Fibroblast of lung (primary cell): Measurements from ENCODE around the gene DIPK1B. TPM values are rescaled to one million over a fixed set of nuclear protein-coding genes. Genes with fewer than 3 reads are reported as not detected.

Source experiments
- DNase-seq, 2 donors: peaks; one replicate each; pipeline versions ENCODE4 v3.0.0 to v3.0.0-alpha.2; 2010; ENCODE audit warnings: low read depth in 2 of 2
- H2AFZ ChIP-seq: 2 replicates; pipeline ENCODE4 v1.5.1; 2012; ENCODE audit warnings: low read length, control low read depth, inconsistent platforms
- H3K27ac ChIP-seq: 2 replicates; pipeline ENCODE4 v1.5.1; 2011; ENCODE audit warnings: low read length, control low read depth; ENCODE audit not compliant: insufficient read depth
- H3K27me3 ChIP-seq: 2 replicates; pipeline ENCODE4 v1.5.1; 2011; ENCODE audit warnings: mild to moderate bottlenecking, low read length; ENCODE audit not compliant: control insufficient read depth, insufficient read depth
- H3K36me3 ChIP-seq: 2 replicates; pipeline ENCODE4 v1.5.1; 2011; ENCODE audit warnings: low read length; ENCODE audit not compliant: control insufficient read depth, insufficient read depth
- H3K4me1 ChIP-seq: 2 replicates; pipeline ENCODE4 v1.5.1; 2011; ENCODE audit warnings: low read length; ENCODE audit not compliant: control insufficient read depth, insufficient read depth; ENCODE audit errors: extremely low read depth
- H3K4me2 ChIP-seq: 2 replicates; pipeline ENCODE4 v1.5.1; 2011; ENCODE audit warnings: low read length, control low read depth; ENCODE audit not compliant: insufficient read depth; ENCODE audit errors: extremely low read depth
- H3K4me3 ChIP-seq, 4 experiments: fragments of 200-600 bp in 1 of 4; sonication (generic) in 1 of 4; replicated peaks in 1 of 4; 2 replicates each; pipeline ENCODE4 v1.5.1; 2011 to 2016; ENCODE audit warnings: low read length in 4 of 4, low read depth in 3 of 4, mild to moderate bottlenecking in 3 of 4, control low read depth in 2 of 4, inconsistent platforms in 1 of 4, mixed read lengths in 1 of 4; ENCODE audit not compliant: insufficient read depth in 1 of 4; ENCODE audit errors: control extremely low read depth in 1 of 4
- H3K79me2 ChIP-seq: 2 replicates; pipeline ENCODE4 v1.5.1; 2012; ENCODE audit warnings: mild to moderate bottlenecking, low read length, inconsistent platforms; ENCODE audit not compliant: control insufficient read depth, insufficient read depth
- H3K9ac ChIP-seq: 2 replicates; pipeline ENCODE4 v1.5.1; 2011; ENCODE audit warnings: mild to moderate bottlenecking, low read length, control low read depth; ENCODE audit not compliant: insufficient read depth
- H3K9me3 ChIP-seq: 2 replicates; pipeline ENCODE4 v1.5.1; 2012; ENCODE audit warnings: low read depth, low read length; ENCODE audit not compliant: control insufficient read depth, insufficient read depth
- H4K20me1 ChIP-seq: 2 replicates; pipeline ENCODE4 v1.5.1; 2011; ENCODE audit warnings: low read length; ENCODE audit not compliant: control insufficient read depth, insufficient read depth; ENCODE audit errors: extremely low read depth
- EZH2 ChIP-seq: IDR thresholded peaks from 2 replicates; pipeline ENCODE4 v1.5.1; 2012; ENCODE audit warnings: low read length, control low read depth, mild to moderate bottlenecking; ENCODE audit errors: missing control alignments
- polyA plus RNA-seq, 2 donors: library from polyadenylated mRNA; depleted of rRNA in 1 of 2; stranded (reverse) in 1 of 2; unstranded in 1 of 2; fragments of >200 nt; gene quantifications; 2 replicates each; pipeline ENCODE4 v1.2.1, GENCODE V29; 2011 to 2012; ENCODE audit warnings: missing spikeins in 1 of 2
- total RNA-seq: library from RNA; depleted of rRNA; stranded (reverse); fragments of >200 nt; gene quantifications from 2 replicates; pipeline ENCODE4 v1.2.1, GENCODE V29; 2014
- TF ChIP-seq, protein P1 (sequence below), 2 donors: IDR thresholded peaks in 1 of 2; conservative IDR thresholded peaks in 1 of 2; 1 replicate in 1 of 2; 2 replicates in 1 of 2; pipeline ENCODE4 v1.5.1; 2011 to 2012; ENCODE audit warnings: low read length in 2 of 2, control low read depth in 1 of 2, inconsistent platforms in 1 of 2, low read depth in 1 of 2, mild to moderate bottlenecking in 1 of 2

DIPK1B gene
- total and polyA plus RNA-seq, 2 donors (not counting 1 experiment from before 2014, with no cell fraction given) = 0.16 to 0.33 TPM

DNA sequence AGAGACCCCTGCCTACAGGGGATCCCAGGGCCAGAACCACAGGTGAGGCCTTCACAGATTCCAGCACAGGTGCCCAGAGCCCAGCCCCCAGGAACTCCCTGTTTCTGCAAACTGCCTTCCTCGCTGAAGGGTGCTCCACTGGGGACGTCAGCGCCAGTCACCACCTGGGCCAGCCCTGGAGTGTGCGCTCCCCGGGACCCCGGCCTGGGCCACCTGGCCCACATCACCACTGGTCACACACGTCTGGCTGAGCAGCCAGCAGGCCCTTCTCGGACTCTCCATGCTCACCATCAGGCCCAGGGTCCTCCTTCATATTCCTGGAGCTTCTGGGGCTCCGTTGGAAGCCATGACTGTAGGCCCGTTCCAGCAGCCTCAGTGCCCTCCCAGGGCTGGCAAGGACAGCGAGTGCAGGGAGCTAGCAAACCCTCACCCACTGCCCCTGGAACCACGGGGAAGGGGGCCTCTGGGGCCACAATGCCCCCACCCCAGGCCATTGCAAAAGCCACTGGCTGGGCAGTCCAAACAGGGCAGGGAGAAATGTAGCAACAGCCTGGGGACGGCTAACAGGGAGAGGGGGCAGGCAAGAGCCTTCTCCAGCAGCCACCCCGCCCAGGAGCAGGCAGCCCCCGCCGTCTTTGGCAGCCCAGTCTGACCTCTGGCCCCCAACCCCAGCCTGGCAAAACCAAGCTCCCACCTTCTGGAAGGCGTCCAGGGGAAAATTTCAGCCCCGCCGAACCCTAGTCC, 26.4 kb upstream of the DIPK1B start:
- Histone ChIP-seq H3K4me1 (peaks cover 8% of the 10 kb centered on the region), H2AFZ (no peak overlapping the region), H3K4me2 (peak overlapping the region; percentile 84), H3K36me3 (no peaks in the 10 kb centered on the region), H3K9ac (peak overlapping the region; percentile 5), H3K27me3 (no peaks in the 10 kb centered on the region), H3K79me2 (peaks cover 5% of the 10 kb centered on the region), H4K20me1 (no peaks in the 10 kb centered on the region), H3K27ac (no peak overlapping the region), H3K9me3 (no peaks in the 10 kb centered on the region), H3K4me3 (peak overlapping the region; percentile 53 to 81 (median 74))
- no peak for TF ChIP-seq EZH2
- TF ChIP-seq, protein P1, sequence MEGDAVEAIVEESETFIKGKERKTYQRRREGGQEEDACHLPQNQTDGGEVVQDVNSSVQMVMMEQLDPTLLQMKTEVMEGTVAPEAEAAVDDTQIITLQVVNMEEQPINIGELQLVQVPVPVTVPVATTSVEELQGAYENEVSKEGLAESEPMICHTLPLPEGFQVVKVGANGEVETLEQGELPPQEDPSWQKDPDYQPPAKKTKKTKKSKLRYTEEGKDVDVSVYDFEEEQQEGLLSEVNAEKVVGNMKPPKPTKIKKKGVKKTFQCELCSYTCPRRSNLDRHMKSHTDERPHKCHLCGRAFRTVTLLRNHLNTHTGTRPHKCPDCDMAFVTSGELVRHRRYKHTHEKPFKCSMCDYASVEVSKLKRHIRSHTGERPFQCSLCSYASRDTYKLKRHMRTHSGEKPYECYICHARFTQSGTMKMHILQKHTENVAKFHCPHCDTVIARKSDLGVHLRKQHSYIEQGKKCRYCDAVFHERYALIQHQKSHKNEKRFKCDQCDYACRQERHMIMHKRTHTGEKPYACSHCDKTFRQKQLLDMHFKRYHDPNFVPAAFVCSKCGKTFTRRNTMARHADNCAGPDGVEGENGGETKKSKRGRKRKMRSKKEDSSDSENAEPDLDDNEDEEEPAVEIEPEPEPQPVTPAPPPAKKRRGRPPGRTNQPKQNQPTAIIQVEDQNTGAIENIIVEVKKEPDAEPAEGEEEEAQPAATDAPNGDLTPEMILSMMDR (conservative IDR thresholded peaks at IDR 0.05 in 1 of 2, IDR thresholded peaks at IDR 0.05 in 1 of 2; ENCODE audit: low read depth in 1 of 2, low read length in 2 of 2) = no peak
- no peak for DNase-seq

- peaks cover 5% of the 10 kb centered on the region for H3K79me2 ChIP-seq
- H3K36me3 ChIP-seq = no peaks in the 10 kb centered on the region
- no peaks in the 10 kb centered on the region for H3K27me3 ChIP-seq
- peaks cover 2% of the 10 kb centered on the region for H4K20me1 ChIP-seq
- H3K27ac ChIP-seq = no peak overlapping the region
- peaks cover 8% of the 10 kb centered on the region for H3K4me1 ChIP-seq
- H3K4me3 ChIP-seq = peak overlapping the region; percentile 53 to 81 (median 74)
- no peaks in the 10 kb centered on the region for H3K9me3 ChIP-seq
- H3K4me2 ChIP-seq = peak overlapping the region; percentile 84
- DNase-seq = no peak
- H2AFZ ChIP-seq = no peak overlapping the region
- TF ChIP-seq EZH2 = no peak
- TF ChIP-seq, protein P1 (conservative IDR thresholded peaks at IDR 0.05 in 1 of 2, IDR thresholded peaks at IDR 0.05 in 1 of 2; ENCODE audit: low read depth in 1 of 2, low read length in 2 of 2) = no peak
- H3K9ac ChIP-seq = peak overlapping the region; percentile 59
These were observed 25.9 kb upstream of the DIPK1B start for GRCh38 chr9:136686534-136686793.

DNA sequence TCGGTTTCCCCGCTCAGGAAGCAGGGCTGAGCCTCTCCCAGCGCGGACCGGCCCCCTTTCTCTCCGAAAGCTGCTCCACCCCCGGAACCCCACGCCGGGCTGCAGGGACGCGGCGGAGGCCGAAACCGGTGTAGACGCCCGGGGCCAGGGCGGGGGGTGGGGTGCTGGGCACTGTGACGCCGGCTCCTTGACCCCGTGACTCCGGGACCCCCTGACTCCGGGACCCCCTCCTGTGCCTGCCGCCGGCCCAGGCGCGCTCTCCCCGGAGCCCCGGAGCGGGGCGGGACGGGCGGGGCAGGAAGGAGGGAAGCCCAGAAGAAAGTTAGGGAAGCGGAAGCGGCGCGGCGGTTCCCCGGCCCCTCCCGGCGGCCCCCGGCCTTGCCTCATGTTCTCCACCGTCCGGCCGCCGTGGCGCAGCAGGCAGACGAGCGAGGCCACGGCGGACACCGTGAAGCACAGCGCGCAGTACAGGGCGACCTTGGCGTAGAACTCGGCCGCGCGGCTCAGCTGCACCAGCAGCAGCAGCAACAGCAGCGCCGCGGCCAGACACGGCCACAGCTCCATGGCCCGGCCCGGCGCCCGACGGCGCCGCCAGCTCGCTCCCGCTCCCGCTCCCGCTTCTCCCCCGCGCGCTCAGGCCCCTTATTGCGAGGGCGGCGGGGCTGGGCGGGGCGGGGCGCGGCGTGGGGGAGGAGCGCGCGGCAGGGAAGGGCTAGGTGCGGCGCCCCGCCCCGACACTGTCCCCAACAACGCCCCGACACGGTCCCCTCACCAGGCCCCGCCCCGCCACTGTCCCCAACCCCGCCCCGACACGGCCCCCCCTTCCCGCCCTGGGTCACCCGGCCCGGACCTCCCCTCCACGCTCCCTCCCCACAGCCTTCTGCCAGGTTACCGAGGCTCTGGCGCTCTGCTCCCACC, 25.3 kb upstream of the DIPK1B start, which contains the start of gene AGPAT2:
AGPAT2 (minus strand) TSS at position 664 of the 918 bp plus-strand sequence; CDS start at position 564, 100 bp downstream.
- Histone ChIP-seq H3K27me3 (no peaks in the 10 kb centered on the region), H3K79me2 (peaks cover 5% of the 10 kb centered on the region), H3K4me2 (peak within 1 kb of the TSS; percentile 84), H3K27ac (no peak within 1 kb of the TSS), H3K9me3 (no peaks in the 10 kb centered on the region), H3K4me3 (peak within 1 kb of the TSS; percentile 53 to 81 (median 74)), H3K36me3 (no peaks in the 10 kb centered on the region), H3K9ac (peak within 1 kb of the TSS; percentile 59), H2AFZ (peak within 1 kb of the TSS; percentile 34), H3K4me1 (peaks cover 8% of the 10 kb centered on the region), H4K20me1 (peaks cover 2% of the 10 kb centered on the region)
- peak; percentile 45 to 46 for DNase-seq
- TF ChIP-seq, protein P1 (conservative IDR thresholded peaks at IDR 0.05 in 1 of 2, IDR thresholded peaks at IDR 0.05 in 1 of 2; ENCODE audit: low read depth in 1 of 2, low read length in 2 of 2) = no peak
- no peak for TF ChIP-seq EZH2
